ENCODE data around the gene ADAMTS16.

The ADAMTS16 gene

GRCh38 chr5:5240234-5240633 is 100.1 kb downstream of the ADAMTS16 start:
- Histone ChIP-seq H3K27me3 (ENCODE audit: insufficient read depth, low read depth) (no peaks in the 10 kb centered on the region), H4K20me1 (ENCODE audit: insufficient read depth) (no peaks in the 10 kb centered on the region), H3K4me1 (ENCODE audit: low read depth, poor library complexity, severe bottlenecking) (no peaks in the 10 kb centered on the region), H2AFZ (ENCODE audit: low read depth) (no peak overlapping the region), H3K4me2 (no peak overlapping the region), H3K27ac (no peak overlapping the region), H3K9ac (no peak overlapping the region), H3K4me3 (IDR thresholded peaks at IDR 0.05; ENCODE audit: insufficient read depth, low read depth, low read length) (no peak overlapping the region), H3K79me2 (ENCODE audit: insufficient read depth, low read depth) (no peaks in the 10 kb centered on the region), H3K36me3 (ENCODE audit: insufficient read depth) (no peaks in the 10 kb centered on the region)
- no peak for TF ChIP-seq CTCF (conservative IDR thresholded peaks at IDR 0.05; ENCODE audit: low read depth, low read length)

- H3K4me1 ChIP-seq (ENCODE audit: low read depth, poor library complexity, severe bottlenecking): no peaks in the 10 kb centered on the region
- TF ChIP-seq CTCF (conservative IDR thresholded peaks at IDR 0.05; ENCODE audit: low read depth, low read length): no peak
- no peak overlapping the region for H3K9ac ChIP-seq
- no peak overlapping the region for H3K4me3 ChIP-seq (IDR thresholded peaks at IDR 0.05; ENCODE audit: insufficient read depth, low read depth, low read length)
- H3K36me3 ChIP-seq (ENCODE audit: insufficient read depth): no peaks in the 10 kb centered on the region
- no peaks in the 10 kb centered on the region for H4K20me1 ChIP-seq (ENCODE audit: insufficient read depth)
- H3K27ac ChIP-seq: no peak overlapping the region
- no peaks in the 10 kb centered on the region for H3K27me3 ChIP-seq (ENCODE audit: insufficient read depth, low read depth)
- no peak overlapping the region for H2AFZ ChIP-seq (ENCODE audit: low read depth)
- H3K4me2 ChIP-seq: no peak overlapping the region
- H3K79me2 ChIP-seq (ENCODE audit: insufficient read depth, low read depth): no peaks in the 10 kb centered on the region
These were observed 101.9 kb downstream of the ADAMTS16 start for GRCh38 chr5:5242056-5242455.

- Histone ChIP-seq H3K4me1 (ENCODE audit: low read depth, poor library complexity, severe bottlenecking) (no peaks in the 10 kb centered on the region), H4K20me1 (ENCODE audit: insufficient read depth) (no peaks in the 10 kb centered on the region), H3K79me2 (ENCODE audit: insufficient read depth, low read depth) (no peaks in the 10 kb centered on the region), H3K4me2 (no peak overlapping the region), H3K27ac (no peak overlapping the region), H3K27me3 (ENCODE audit: insufficient read depth, low read depth) (no peaks in the 10 kb centered on the region), H2AFZ (ENCODE audit: low read depth) (no peak overlapping the region), H3K4me3 (IDR thresholded peaks at IDR 0.05; ENCODE audit: insufficient read depth, low read depth, low read length) (no peak overlapping the region), H3K9ac (no peak overlapping the region), H3K36me3 (ENCODE audit: insufficient read depth) (no peaks in the 10 kb centered on the region)
- no peak for TF ChIP-seq CTCF (conservative IDR thresholded peaks at IDR 0.05; ENCODE audit: low read depth, low read length)
These were observed 106.6 kb downstream of the ADAMTS16 start for GRCh38 chr5:5246736-5247135.

DNA sequence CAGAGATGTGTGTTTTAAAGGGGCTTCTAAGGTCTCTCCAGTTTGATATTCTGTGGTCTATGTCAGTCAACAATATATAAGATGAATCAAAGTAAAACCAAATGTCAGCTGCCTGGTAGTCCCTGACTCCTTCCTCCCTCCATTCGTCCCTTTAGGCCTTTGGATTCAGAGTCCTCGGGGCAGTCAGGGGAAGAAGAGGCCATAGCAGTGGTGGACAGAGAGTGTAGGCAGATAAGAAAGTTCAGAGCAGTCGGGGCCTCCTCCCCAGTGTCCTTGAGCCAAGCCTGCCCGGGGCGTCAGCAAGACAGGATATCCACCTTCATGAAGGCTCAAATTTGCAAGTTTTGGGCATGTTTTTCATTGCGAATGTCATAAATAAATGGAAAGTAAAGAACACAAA is 110.6 kb downstream of the ADAMTS16 start:
- H2AFZ ChIP-seq (ENCODE audit: low read depth): no peak overlapping the region
- TF ChIP-seq CTCF (conservative IDR thresholded peaks at IDR 0.05; ENCODE audit: low read depth, low read length): no peak

More for the DNA sequence above, 110.6 kb downstream of the ADAMTS16 start:
- no peaks in the 10 kb centered on the region for H4K20me1 ChIP-seq (ENCODE audit: insufficient read depth)
- no peak overlapping the region for H3K27ac ChIP-seq
- H3K36me3 ChIP-seq (ENCODE audit: insufficient read depth): no peaks in the 10 kb centered on the region
- H3K4me2 ChIP-seq: no peak overlapping the region
- H3K4me3 ChIP-seq (IDR thresholded peaks at IDR 0.05; ENCODE audit: insufficient read depth, low read depth, low read length): no peak overlapping the region
- no peak overlapping the region for H3K9ac ChIP-seq
- no peaks in the 10 kb centered on the region for H3K4me1 ChIP-seq (ENCODE audit: low read depth, poor library complexity, severe bottlenecking)
- no peaks in the 10 kb centered on the region for H3K27me3 ChIP-seq (ENCODE audit: insufficient read depth, low read depth)
- H3K79me2 ChIP-seq (ENCODE audit: insufficient read depth, low read depth): no peaks in the 10 kb centered on the region

All from KMS-11 (cell line).